H9 (cell line): ENCODE data around the gene IMMP2L. TPM values are rescaled to one million over a fixed set of nuclear protein-coding genes. Genes with fewer than 3 reads are reported as not detected.

Source experiments
- DNase-seq: peaks from one replicate; pipeline ENCODE4 v3.0.0-alpha.2; 2017
- H2AFZ ChIP-seq: one replicate; pipeline ENCODE4 v1.6.1; 2013; ENCODE audit warnings: mild to moderate bottlenecking, low read length, control low read depth, moderate library complexity
- H2AK5ac ChIP-seq: 2 replicates; pipeline ENCODE4 v1.6.1; 2013; ENCODE audit warnings: low read length, control low read depth, mixed read lengths; ENCODE audit not compliant: insufficient read length
- H2BK120ac ChIP-seq: one replicate; pipeline ENCODE4 v1.6.1; 2013; ENCODE audit warnings: low read depth, mild to moderate bottlenecking, low read length, control low read depth, inconsistent platforms; ENCODE audit not compliant: poor library complexity, severe bottlenecking
- H2BK12ac ChIP-seq: 2 replicates; pipeline ENCODE4 v1.6.1; 2013; ENCODE audit warnings: low read length, control low read depth, mixed read lengths, low read depth; ENCODE audit not compliant: insufficient read length
- H2BK15ac ChIP-seq: 2 replicates; pipeline ENCODE4 v1.6.1; 2013; ENCODE audit warnings: low read depth, low read length, control low read depth
- H2BK20ac ChIP-seq: one replicate; pipeline ENCODE4 v1.6.1; 2013; ENCODE audit warnings: low read depth, mild to moderate bottlenecking, low read length, control low read depth, inconsistent platforms; ENCODE audit not compliant: poor library complexity, severe bottlenecking
- H2BK5ac ChIP-seq: 2 replicates; pipeline ENCODE4 v1.6.1; 2013; ENCODE audit warnings: low read length, control low read depth, mixed read lengths; ENCODE audit not compliant: insufficient read length
- H3K14ac ChIP-seq: 2 replicates; pipeline ENCODE4 v1.6.1; 2013; ENCODE audit warnings: low read length, control low read depth; ENCODE audit not compliant: insufficient read depth
- H3K18ac ChIP-seq: 2 replicates; pipeline ENCODE4 v1.6.1; 2013; ENCODE audit warnings: low read depth, mild to moderate bottlenecking, mixed read lengths, low read length, control low read depth; ENCODE audit not compliant: insufficient read length
- H3K23ac ChIP-seq: 2 replicates; pipeline ENCODE4 v1.6.1; 2013; ENCODE audit warnings: low read length, control low read depth, mixed read lengths, low read depth; ENCODE audit not compliant: insufficient read length
- H3K23me2 ChIP-seq: 2 replicates; pipeline ENCODE4 v1.6.1; 2013; ENCODE audit warnings: low read depth, mild to moderate bottlenecking, mixed read lengths, low read length, control low read depth; ENCODE audit not compliant: insufficient read length, poor library complexity, severe bottlenecking
- H3K27ac ChIP-seq: 2 replicates; pipeline ENCODE4 v1.5.1; 2013; ENCODE audit warnings: low read length, control low read depth, mixed read lengths, low read depth; ENCODE audit not compliant: insufficient read length
- H3K27me3 ChIP-seq: 2 replicates; pipeline ENCODE4 v1.6.1; 2013; ENCODE audit warnings: low read length, control low read depth, inconsistent platforms; ENCODE audit not compliant: insufficient read depth
- H3K4ac ChIP-seq: 2 replicates; pipeline ENCODE4 v1.6.1; 2013; ENCODE audit warnings: low read depth, mild to moderate bottlenecking, control low read depth, inconsistent platforms, low read length, moderate library complexity
- H3K4me1 ChIP-seq: 2 replicates; pipeline ENCODE4 v1.6.1; 2013; ENCODE audit warnings: low read length, control low read depth, inconsistent platforms; ENCODE audit not compliant: insufficient read depth
- H3K4me2 ChIP-seq: 2 replicates; pipeline ENCODE4 v1.6.1; 2013; ENCODE audit warnings: low read length, control low read depth, mixed read lengths; ENCODE audit not compliant: insufficient read length, insufficient read depth
- H3K56ac ChIP-seq: 2 replicates; pipeline ENCODE4 v1.6.1; 2013; ENCODE audit warnings: low read depth, mild to moderate bottlenecking, mixed read lengths, low read length, control low read depth; ENCODE audit not compliant: insufficient read length
- H3K79me1 ChIP-seq: 2 replicates; pipeline ENCODE4 v1.6.1; 2013; ENCODE audit warnings: low read depth, mild to moderate bottlenecking, moderate library complexity, low read length, control low read depth, inconsistent platforms; ENCODE audit not compliant: insufficient read depth, poor library complexity, severe bottlenecking
- H3K79me2 ChIP-seq: 2 replicates; pipeline ENCODE4 v1.6.1; 2013; ENCODE audit warnings: low read length, control low read depth, inconsistent platforms; ENCODE audit not compliant: insufficient read depth
- H3K9ac ChIP-seq: 2 replicates; pipeline ENCODE4 v1.6.1; 2013; ENCODE audit warnings: low read length, control low read depth, mixed read lengths; ENCODE audit not compliant: insufficient read length; ENCODE audit errors: extremely low read depth
- H3K9me3 ChIP-seq: one replicate; pipeline ENCODE4 v1.6.1; 2013; ENCODE audit warnings: low read depth, low read length, inconsistent platforms; ENCODE audit not compliant: control insufficient read depth
- H3T11ph ChIP-seq: one replicate; pipeline ENCODE4 v1.6.1; 2013; ENCODE audit warnings: mild to moderate bottlenecking, low read length, control low read depth, inconsistent platforms
- H4K20me1 ChIP-seq: one replicate; pipeline ENCODE4 v1.6.1; 2013; ENCODE audit not compliant: control insufficient read depth, insufficient read length, insufficient read depth
- H4K5ac ChIP-seq: 2 replicates; pipeline ENCODE4 v1.6.1; 2013; ENCODE audit warnings: low read depth, mild to moderate bottlenecking, mixed read lengths, low read length, control low read depth; ENCODE audit not compliant: insufficient read length
- H4K8ac ChIP-seq: replicated peaks from 2 replicates; pipeline ENCODE4 v1.6.1; 2013; ENCODE audit warnings: low read length, control low read depth, mixed read lengths, low read depth; ENCODE audit not compliant: insufficient read length
- H4K91ac ChIP-seq: 2 replicates; pipeline ENCODE4 v1.6.1; 2013; ENCODE audit warnings: low read depth, mild to moderate bottlenecking, moderate library complexity, mixed read lengths, low read length, control low read depth; ENCODE audit not compliant: insufficient read length
- H3K27ac Mint-ChIP-seq, 3 experiments: 2 replicates in 2 of 3; 3 replicates in 1 of 3; pipeline ENCODE4 v1.8.0; 2020 to 2021; ENCODE audit warnings: mixed read lengths in 3 of 3, mild to moderate bottlenecking in 1 of 3, moderate library complexity in 1 of 3
- H3K27me3 Mint-ChIP-seq: 2 replicates; pipeline ENCODE4 v1.8.0; 2021; ENCODE audit warnings: low read depth, mild to moderate bottlenecking, moderate library complexity, mixed read lengths
- H3K36me3 Mint-ChIP-seq, 3 experiments: 2 replicates in 2 of 3; 3 replicates in 1 of 3; pipeline ENCODE4 v1.8.0; 2020 to 2021; ENCODE audit warnings: low read depth in 3 of 3, mixed read lengths in 3 of 3; ENCODE audit not compliant: insufficient read depth in 1 of 3
- H3K4me1 Mint-ChIP-seq, 2 experiments: 2 replicates each; pipeline ENCODE4 v1.8.0; 2020; ENCODE audit warnings: mixed read lengths in 2 of 2
- H3K4me3 Mint-ChIP-seq, 2 experiments: 2 replicates in 1 of 2; 3 replicates in 1 of 2; pipeline ENCODE4 v1.8.0; 2020 to 2021; ENCODE audit warnings: mild to moderate bottlenecking in 2 of 2, mixed read lengths in 2 of 2, moderate library complexity in 1 of 2
- H3K9me3 Mint-ChIP-seq, 2 experiments: 2 replicates in 1 of 2; 3 replicates in 1 of 2; pipeline ENCODE4 v1.8.0; 2020; ENCODE audit warnings: mild to moderate bottlenecking in 2 of 2, mixed read lengths in 2 of 2, moderate library complexity in 1 of 2
- WGBS: extraction: QIAGEN DNeasy Blood & Tissue Kit; methylation state at CpG from one replicate; pipeline ENCODE4 v1.1.7; 2013; ENCODE audit warnings: missing lambda C conversion rate, low lambda C conversion rate, mixed read lengths; ENCODE audit not compliant: insufficient read length; ENCODE audit errors: extremely low coverage; 5-methylcytosine and 5-hydroxymethylcytosine counted together
- total RNA-seq: library from RNA; stranded (reverse); gene quantifications from 2 replicates; pipeline ENCODE4 v1.2.1, GENCODE V29; 2021
- TF ChIP-seq, protein P1 (sequence below): fragments of 200-600 bp; sonication (generic); conservative IDR thresholded peaks from 3 replicates; pipeline ENCODE4 v1.8.0; 2021; ENCODE audit warnings: antibody characterized with exemption, mild to moderate bottlenecking

Gene IMMP2L
- total RNA-seq, 1 experiment from 2014 or later: 14.7 TPM

DNA sequence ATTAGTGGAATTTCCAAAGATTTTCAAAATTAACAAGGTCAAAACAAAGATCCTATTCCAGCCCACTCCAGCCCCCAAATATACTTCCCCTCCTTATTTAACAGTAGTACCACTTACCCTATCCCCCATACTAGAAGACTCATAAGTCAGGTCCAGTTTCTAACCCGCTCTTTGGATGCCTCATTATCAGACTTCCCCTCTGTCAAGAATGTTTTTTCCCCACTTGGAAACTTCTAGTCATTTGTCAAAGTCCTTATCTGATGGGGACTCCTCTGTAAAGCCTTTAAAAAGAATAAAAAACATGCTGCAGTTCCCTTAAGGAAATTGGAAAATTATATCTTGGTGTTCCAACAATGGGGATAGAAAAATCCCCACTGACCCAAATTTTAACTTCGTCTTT, 70.1 kb downstream of the IMMP2L start:
- Histone ChIP-seq H2BK120ac (no peak overlapping the region), H3K9me3 (no peaks in the 10 kb centered on the region), H3K9ac (no peak overlapping the region), H3K4ac (no peak overlapping the region), H3K79me2 (no peaks in the 10 kb centered on the region), H2BK15ac (no peak overlapping the region), H2BK20ac (no peak overlapping the region), H4K91ac (no peak overlapping the region), H3K79me1 (no peaks in the 10 kb centered on the region), H3K27me3 (no peaks in the 10 kb centered on the region), H3K27ac (no peak overlapping the region), H4K5ac (no peak overlapping the region), H3T11ph (no peak overlapping the region), H2AFZ (no peak overlapping the region), H3K56ac (no peak overlapping the region), H2BK12ac (no peak overlapping the region), H4K8ac (no peak overlapping the region), H3K4me2 (no peak overlapping the region), H2AK5ac (no peak overlapping the region), H4K20me1 (no peaks in the 10 kb centered on the region), H2BK5ac (no peak overlapping the region), H3K4me1 (no peaks in the 10 kb centered on the region), H3K23ac (no peak overlapping the region), H3K23me2 (no peaks in the 10 kb centered on the region), H3K14ac (no peak overlapping the region), H3K18ac (no peak overlapping the region)
- Mint-ChIP-seq H3K9me3 (no peaks in the 10 kb centered on the region), H3K27me3 (no peaks in the 10 kb centered on the region), H3K36me3 (no peaks in the 10 kb centered on the region; a peak in 1 of 7 replicates), H3K4me3 (no peak overlapping the region), H3K4me1 (no peaks in the 10 kb centered on the region), H3K27ac (no peak overlapping the region)
- DNase-seq: no peak
- TF ChIP-seq, protein P1, sequence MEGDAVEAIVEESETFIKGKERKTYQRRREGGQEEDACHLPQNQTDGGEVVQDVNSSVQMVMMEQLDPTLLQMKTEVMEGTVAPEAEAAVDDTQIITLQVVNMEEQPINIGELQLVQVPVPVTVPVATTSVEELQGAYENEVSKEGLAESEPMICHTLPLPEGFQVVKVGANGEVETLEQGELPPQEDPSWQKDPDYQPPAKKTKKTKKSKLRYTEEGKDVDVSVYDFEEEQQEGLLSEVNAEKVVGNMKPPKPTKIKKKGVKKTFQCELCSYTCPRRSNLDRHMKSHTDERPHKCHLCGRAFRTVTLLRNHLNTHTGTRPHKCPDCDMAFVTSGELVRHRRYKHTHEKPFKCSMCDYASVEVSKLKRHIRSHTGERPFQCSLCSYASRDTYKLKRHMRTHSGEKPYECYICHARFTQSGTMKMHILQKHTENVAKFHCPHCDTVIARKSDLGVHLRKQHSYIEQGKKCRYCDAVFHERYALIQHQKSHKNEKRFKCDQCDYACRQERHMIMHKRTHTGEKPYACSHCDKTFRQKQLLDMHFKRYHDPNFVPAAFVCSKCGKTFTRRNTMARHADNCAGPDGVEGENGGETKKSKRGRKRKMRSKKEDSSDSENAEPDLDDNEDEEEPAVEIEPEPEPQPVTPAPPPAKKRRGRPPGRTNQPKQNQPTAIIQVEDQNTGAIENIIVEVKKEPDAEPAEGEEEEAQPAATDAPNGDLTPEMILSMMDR: no peak
- no CpG with 5 or more reads among the region's 2 CpGs for WGBS
